Stimulated activated CD8-positive, alpha-beta memory T cell treated with anti-CD3 and anti-CD28 coated beads, Interleukin-2, amount 100 ng/mL, for 48 hours (primary cell): Measurements from ENCODE around the gene DDB1.

ENCODE experiments used
- DNase-seq, 2 donors: peaks; one replicate each; pipeline ENCODE4 v3.0.0-alpha.2; 2020; ENCODE audit warnings: low read depth in 2 of 2

The DDB1 gene

DNA sequence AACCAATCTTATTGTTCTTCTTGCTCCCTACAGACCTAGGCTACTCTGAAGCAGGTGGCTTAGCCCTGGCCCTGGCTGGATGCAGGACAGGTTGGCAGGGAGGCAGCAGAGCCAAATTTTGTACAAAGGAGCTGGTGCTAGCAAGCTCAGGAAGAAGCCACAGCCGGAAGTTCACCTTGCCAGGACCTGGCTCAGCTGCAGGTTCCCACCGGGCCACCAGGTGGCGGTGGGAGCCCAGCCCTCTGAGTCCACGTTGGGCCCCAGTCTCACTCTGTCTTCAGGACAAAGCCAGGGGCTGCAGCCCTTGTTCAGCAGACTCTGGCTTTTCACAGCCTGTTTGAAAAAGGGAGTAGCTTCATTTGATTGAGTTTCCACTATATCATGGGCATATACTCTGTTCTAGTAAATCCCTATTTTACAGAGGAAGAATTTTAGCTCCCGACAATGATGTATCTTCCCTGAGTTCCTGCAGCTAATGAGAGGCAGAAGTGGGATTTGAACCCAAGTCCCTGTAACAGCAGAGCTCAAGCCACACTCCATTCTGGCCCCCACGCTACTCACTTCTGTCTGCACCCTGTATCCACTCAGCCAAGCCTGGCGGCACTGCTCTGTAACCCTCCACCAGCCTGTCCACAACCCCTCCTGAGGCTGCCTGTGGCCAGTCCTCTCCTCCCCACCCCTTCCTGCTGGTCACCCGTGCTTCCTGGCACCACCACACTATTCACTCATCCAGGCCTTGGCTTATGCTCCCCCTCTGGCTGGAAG, 3.4 kb upstream of the DDB1 start:
- DNase-seq = peak; percentile 68 to 71

DNA sequence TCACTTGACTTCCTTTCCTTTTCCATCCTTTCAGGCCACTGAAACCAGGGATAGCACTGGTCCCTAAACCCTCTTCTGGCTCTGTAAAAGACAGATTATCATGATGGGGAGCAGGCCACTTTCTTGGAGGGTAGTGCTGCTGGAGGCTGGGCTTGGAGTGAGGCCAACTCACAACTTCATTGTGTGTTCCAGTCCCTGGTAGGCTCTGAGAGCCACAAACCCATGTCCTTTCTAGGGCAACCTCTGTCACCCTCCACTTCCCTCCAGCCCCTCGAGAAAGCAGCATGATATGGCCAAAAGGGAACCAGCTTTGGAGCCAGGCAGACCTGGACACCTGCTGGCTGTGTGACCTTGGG, 2.4 kb upstream of the DDB1 start:
- DNase-seq = no peak

DNA sequence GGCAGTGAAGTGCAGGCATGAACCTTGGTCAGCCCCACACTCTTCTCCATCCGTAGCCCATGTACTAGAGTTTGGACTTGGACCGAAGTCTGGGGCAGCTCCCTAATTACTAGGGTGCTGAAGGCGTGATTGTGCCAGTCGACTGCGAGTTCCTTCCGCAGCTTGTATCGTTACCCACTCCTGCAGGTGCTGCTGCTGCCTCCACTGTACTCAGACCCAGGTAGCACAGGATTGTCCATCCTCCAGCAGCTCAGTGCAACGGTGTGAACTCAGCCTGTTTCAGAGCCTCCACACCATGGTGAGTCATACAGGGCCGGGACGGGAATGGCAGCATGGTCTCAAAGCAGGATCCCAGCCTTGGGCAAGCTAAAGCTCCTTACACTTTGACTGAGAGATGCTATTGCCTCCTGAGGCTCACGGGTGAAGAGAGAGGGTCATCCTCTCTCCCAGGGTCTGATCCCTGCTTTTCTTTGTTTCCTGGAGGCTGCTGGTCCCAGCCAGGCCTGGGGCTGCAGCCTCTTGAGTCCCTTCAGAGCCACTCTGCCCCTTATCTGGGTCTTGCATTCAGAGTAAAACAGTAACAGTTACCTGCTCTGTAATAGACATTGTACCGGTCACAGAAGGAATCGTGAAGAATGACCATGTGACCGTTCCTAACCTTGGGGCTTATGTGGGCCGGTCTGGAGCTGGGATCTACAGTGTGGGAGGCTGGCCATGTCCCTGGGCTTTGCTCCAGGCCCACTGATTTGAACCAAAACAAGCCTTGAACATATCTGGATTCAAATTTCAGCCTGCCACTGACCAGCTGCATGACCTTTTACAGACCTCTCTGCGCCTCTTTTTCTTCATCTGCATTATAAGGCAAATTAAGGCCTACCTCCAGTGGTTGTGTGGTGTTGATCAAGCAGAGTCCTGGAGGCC, 1.8 kb upstream of the DDB1 start:
- DNase-seq = no peak

DNA sequence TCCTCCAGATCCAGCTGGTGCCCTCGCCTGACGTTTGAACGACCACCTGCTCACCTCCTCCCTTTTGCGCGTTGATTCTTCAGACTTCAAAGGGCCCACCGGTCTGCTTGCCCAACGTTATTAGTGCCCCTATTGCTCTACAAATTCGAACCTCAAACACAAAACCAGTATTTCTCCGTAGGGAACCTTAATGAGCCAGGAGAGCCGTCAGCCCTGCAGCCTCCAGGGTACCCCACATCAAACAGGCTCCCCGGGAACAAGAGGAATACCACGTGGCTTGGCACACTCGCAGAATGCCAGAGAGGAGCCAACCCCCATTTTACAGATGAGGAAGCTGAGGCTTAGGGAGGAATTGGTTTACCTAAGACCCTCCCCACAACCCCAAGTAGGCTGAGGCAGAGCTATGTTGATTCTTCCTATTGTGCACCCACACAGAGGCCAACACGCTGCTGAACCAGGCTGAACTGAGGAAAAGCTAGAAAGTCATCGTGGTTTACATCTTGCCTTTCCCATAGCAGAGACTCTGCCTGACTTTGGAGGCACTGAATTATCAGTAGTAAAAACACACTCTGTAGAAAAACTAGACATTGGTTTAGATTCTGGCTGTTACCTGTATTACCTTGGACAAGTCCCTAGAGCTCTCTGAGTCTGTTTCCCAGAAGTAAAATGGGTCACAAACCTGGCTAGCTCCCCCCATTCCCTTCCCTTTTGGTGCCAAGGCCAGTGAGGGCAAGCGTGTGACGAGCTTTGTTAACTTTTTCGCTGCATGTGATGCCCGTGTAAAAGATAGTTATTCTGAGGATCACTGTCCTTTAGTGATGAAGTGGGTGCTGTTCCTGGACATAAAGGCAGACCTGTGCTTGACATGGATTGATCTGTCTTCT, 887 bp upstream of the DDB1 start:
- DNase-seq = no peak

DNA sequence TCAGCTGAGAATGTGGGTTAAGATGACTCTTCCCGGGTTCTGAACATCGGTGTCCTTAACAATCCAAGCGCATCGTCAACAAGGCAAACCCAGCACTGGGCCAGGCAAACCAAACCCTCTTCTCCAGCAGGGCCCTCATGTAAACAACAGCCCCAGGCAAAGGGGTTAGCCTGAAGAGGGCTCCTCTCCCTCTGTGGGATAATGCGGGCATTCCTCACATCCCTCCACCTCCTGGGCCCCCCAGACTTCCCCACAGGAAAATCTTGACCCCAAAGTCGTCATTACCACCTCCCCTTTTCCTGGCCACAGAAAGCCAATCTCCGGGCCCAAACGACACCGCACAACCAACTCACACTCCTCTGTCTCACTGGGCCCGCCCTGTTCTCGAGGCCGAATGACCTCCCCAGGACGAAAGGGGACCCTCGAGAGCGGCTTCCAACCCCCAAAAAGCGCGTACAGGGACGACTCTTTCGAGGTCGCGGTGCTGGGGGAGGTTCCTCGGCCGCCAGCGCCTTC, 566 bp downstream of the DDB1 start:
- no peak for DNase-seq

DNA sequence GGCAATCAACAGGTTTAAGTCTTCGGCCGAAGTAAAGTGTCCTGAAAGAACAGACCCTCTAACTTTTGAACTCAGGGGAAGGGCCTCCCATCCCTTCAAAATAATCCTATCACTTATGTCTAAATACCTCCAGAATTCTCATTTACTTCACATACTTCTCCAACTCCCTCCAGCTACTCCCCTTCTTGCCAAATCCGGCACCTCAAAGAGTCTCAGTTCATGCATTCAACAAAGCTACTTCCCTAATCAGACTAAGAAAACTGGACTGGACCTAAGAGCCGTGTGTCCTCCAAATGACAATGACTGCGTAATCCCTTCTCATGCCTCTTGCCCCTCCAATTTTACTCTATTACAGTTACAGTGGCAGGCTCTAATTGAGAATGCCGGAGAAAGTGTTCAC, 1.3 kb downstream of the DDB1 start:
- DNase-seq = no peak

DNA sequence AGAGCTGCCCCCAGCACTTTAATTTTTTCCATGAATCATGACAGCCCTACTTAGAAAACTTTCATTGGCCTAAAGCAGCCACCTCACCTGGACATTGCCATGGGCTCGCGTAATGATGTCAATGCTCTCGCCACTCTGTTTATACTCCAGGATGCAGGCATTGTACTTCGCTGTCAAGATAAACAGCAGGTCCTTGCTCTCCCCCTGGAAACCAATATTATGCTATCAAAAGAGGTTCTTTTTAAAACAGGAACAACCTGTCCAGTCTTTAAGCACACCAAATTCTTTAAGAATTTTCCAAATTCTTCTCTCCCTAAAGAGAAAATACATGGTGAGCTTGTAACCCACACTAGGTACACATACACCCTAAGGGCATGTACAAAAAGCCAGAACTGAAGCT, 3.0 kb downstream of the DDB1 start:
- no peak for DNase-seq

DNA sequence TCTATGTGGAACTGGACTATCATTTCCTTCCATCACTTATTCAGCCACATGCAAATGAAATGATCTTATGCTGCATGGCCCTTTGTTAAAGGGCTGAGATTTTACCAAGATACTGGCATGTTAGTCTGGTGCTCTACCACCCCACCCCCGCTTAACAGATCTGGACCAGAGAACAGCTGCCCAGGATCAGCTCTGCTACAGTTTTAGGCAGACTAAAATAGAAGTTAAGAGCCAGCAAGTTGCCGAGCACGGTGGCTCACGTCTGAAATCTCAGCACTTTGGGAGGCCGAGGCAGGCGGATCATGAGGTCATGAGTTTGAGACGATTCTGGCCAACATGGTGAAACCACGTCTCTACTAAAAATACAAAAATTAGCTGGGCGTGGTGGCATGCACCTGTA, 4.6 kb downstream of the DDB1 start:
- no peak for DNase-seq

DNA sequence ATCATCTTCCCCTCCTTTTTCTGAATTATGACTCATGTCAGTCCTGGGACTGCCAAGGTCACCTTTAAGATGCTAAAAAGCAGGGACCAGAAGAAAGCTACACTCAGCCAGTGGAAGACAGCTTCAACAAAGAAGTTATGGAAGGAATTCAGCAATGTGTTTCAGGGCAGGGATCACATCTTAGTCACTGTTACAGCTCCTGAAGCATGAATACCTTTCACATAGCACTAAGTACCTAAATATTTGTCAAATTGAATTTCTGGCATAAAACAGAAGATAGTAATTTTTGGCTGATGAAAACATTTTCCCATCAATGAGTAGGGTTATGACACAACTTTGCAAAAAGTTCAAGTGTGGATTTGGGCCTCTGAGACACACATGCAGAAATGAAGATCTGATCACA, 5.2 kb downstream of the DDB1 start:
- DNase-seq = no peak

DNA sequence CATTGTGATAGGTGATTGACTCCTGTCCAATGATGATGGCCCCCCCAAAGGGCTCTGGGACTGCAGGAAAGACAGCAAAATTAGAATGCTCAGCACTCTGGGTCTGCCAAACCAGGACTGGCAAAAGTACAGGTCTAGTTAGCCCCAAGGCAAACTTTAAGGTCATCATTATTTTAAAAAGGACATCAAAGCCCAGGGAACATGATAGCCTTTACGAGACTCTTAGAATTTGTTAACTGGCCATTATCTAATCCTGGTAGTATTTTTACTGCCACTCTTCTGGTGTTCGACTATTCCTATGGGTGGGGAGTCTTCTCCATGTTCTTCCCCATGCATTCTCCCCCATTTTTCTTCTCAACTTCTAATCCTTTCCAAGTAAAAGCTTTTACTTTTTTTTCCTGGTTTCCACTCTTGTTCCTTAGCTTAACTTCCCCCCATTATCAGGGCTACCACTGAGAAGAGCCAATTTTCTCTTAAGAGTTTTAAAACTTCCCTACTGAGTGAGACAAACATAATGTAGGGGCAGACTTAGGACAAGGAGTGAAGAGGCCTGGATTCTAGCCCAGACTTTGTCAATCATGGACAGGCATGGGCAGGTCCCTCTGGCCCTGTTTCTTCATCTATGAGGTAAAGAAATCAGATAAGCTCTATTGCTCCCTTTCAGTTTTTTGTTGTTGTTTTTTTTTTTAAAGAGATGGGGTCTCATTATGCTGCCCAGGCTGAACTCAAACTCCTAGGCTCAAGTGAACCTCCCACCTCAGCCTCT, 7.1 kb downstream of the DDB1 start:
- DNase-seq = no peak

DNA sequence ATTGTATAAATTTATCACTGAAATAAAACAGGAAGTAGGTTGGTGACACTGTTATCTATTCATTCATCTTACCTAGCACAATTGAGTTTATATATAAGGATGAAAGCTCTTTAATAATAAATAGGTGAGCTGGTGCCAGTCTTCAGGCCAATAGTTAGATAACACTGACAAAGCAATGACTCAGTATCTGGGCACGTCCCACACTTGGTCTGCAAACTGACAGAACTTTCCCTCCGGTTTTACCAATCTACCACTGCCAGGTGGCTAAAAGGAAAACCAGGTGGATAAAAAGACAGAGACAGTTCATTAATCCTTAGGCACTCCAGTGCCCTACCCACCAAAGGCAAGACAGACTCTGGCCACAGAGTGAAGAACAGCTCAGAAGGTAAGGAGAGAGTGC, 17.6 kb downstream of the DDB1 start:
- DNase-seq = no peak

DNA sequence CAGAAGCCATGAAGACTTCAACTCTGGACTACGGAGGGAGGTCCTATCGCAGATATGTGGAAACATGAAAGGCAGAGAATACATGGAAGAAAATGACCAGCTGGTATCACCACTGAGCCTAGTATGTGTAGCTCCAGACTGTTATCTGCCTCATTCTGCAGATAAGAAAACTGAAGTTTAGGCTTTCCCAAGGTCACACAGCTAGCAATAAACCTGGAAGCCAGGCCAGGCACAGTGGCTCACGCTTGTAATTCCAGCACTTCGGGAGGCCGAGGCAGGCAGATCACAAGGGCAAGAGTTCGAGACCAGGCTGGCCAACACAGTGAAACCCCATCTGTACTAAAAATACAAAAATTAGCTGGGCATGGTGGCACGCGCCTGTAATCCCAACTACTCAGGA, 22.2 kb downstream of the DDB1 start:
- no peak for DNase-seq

DNA sequence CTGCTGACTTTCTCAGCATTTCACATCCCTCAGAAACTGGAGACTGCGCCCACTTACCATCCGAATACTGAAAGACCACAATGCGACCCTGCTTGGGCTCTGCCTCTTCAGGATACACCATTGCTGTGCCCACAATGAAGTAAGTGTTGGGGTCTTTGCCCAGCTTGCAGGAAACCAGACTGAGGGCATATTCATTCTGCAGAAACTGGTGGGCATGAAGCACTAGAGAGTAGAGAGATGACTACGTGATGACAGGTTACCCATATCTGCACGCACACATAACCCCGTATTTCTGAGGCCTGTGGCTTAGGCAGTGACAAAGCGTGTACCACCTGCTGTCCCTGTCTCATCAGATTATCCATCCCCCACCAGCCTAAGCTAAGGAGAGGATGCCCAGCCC, 23.2 kb downstream of the DDB1 start:
- peak in 1 of 2 donors; percentile 26 for DNase-seq

DNA sequence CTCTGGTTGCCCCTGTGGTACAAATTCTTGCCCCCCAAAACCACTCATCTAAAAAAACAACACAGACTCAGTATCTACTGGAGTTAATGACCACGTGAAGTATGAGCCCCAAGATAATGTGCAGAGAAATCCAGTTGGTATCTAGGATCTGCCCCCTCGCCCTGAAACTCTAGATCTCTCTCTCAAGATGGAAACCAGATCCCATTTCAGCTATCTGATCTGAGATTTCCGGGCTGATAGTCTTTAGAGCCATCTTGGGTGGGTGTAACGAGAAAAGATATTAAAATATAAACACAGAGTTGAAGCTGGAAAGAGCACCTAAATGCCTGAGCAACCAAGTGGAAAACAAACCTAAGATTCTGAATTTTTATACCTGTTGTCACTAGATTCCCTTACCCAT, 23.8 kb downstream of the DDB1 start:
- DNase-seq = no peak

DNA sequence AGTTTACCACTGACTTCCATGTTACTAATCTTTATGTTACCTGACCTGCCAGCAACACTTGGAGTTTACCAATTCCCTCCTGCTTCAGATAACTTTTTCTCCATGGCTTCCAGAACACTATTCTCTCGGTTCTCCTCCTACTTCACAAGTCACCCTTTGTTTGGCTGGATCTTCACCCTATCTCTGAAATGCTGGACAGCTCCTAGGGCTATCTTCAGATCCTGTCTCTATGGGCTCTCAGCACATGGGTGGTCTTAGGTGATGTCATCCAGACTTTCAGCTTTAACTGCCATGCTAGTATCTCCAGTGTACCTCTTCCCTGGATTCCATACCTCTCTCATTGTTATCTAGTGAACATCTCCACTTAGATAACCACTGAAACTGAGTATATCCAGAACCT, 25.6 kb downstream of the DDB1 start:
- no peak for DNase-seq

DNA sequence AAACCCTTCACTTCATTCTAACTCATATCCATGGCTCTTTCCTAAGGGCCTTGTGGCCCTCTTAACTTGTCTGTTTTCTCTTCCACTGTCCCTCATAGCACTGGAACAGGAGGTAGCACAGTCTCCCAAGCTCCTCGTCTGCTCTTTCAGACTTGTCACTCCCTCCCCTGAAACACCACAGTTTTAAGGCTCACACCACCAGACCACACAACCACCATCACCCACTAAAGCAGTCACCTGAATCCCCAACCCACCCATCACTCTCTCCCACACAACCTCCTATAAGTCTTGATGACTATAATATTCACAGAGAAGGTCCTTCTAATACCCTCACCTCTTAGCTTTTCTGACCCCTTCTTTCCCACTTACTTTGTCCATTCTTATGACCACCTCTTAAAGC, 26.7 kb downstream of the DDB1 start:
- no peak for DNase-seq

DNA sequence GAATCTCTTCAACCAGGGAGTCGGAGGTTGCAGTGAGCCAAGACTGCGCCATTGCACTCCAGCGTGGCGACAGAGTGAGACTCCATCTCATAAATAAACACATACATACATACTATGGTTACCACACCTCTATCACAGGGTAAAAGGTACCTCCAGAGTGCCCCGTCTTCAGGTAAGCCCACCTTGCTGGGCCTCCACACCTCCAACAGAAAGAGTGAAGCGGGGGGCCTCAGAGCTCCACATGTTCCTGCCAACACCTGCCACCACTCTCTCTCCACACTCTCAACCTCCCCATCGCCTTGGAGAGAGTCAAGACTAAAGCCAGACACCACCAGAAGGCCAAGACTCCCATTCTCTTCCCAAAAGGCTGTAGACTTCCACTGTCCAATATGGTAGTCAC, 27.5 kb downstream of the DDB1 start:
- no peak for DNase-seq

DNA sequence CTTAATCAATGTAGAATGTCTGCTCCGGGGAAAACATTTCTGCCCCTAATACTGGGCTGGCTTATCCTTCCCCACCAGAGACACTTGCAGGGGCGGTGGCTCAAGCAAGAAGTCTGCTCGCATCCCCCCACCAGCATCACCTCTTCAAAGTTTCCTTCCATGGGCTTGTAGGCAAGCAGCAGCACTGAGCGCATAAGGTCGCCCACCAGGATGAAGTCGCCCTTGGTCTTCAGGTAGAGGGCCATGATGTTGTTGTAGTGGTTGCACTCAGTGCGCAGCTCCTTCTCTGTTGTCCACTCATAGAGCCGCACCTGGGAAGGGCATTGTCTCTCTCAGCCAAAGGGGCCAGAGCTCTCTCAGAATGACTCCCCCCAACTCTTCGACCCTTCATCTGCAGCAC, 29.2 kb downstream of the DDB1 start:
- DNase-seq = no peak

DNA sequence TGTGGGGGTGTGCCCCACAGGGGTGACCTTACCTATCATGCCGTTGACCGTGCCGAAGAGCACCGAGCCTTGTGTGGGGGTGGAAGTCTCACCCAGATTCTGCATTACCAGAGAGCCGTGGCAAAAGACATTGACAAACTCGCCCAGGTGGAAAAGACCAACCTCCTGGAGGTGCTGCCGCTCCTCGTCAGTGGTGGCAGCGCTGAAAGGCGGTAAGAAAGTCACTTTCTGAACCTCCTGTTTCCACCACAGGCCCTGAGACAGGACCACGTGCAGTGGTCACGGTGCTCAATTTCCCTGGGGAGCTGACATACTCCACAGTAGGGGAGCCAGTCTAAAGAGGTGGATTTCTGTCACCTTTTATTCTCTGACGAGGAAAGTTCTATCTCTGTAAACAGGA, 30.4 kb downstream of the DDB1 start:
- DNase-seq = no peak

DNA sequence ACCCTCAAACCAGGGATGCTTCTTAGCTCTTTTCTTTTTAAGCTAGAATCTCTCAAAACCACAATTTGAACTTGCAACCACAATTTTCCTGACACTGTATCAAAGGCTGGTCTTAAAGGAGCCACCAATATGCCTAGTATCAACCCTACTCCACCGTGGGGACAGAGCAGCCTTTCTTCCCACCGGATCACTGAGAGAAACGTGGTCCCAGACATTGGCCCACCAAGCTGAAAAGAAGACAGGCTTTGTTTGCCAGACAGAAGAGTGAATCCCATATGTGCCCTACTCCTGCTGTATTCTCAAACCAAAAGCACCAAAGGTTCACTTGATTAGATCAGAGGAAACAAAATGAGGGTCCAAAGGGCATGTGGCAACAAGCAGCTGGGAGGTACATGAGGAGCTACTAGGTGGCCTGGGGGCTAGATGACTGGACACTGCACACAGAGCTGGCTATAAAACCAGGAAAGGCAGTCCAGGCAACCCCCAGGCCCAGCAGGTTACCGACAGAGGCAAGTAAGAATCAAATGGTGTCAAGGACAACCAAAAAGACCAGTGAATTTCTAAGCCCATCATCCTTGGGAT, 34.2 kb downstream of the DDB1 start:
- DNase-seq = no peak

DNA sequence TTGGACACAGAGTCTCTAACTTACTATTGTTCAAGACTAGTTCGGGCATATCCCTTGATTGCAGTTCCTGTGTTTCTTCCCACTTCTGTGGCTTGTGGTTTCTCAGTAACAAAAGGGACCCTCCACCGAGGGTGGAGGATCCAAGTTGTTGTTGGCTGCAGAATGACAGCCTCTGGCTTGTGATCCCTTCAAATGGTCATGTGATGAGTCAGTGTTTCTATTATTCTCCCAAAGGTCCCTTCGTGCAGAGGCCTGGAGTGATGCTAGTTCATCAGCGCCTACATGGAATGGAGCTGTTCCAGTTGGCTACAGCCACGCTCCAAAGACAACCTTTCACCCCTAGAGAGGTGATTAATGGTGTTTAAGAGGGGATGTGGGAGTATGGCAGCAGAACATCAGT, 35.2 kb downstream of the DDB1 start:
- DNase-seq = no peak
